Left colon (tissue), 2 donors: ENCODE data around the gene GRM8. TPM values are rescaled to one million over a fixed set of nuclear protein-coding genes. Genes with fewer than 3 reads are reported as not detected.

ENCODE experiments used
- microRNA-seq, 2 donors: library from miRNA; unstranded; fragments of <30 nt; microRNA quantifications; one replicate each; pipeline versions ENCODE4 v1.1.0 to v1.2.0, GENCODE V29; 2020
- total RNA-seq, 2 donors: library from RNA; stranded (reverse); fragmentation: NEBNext Ultra II Directional; extraction: Animal tissue kit (Norgen Biotek cat#: 25700); gene quantifications; one replicate each; pipeline ENCODE4 v1.2.1, GENCODE V29; 2021
- donor health status: DM: no; HTN: no; CAD: no.
- donor health status: DM: yes; HTN: yes; CAD: no.

GRM8 gene
- total RNA-seq, 2 donors from 2014 or later, result 3.3 to 5.1 TPM

Small RNA genes within 50 kb of the gene (microRNA-seq; reads per million reads assigned to microRNA genes)
- gene MIR592, result 8.2 to 25.6 reads per million in 2 donors

Other genes with a start within 250 kb of the GRM8 start
- gene ZNF800, start 139.8 kb upstream of the GRM8 start, total RNA-seq, result 10 to 100 TPM; 31.7 to 31.9 TPM